GM23338 (cell line): ENCODE data around the gene PCBP3. TPM values are rescaled to one million over a fixed set of nuclear protein-coding genes. Genes with fewer than 3 reads are reported as not detected.

Experiments
- ATAC-seq: fragments of 200-7000 bp; cut with Tn5 transposase; 3 replicates; pipeline ENCODE4 v1.9.1; 2020
- DNase-seq: peaks from one replicate; pipeline ENCODE4 v3.0.0-alpha.2; 2015; ENCODE audit warnings: low spot score
- H2AFZ ChIP-seq: fragments of 200-600 bp; sonication (generic); 2 replicates; pipeline ENCODE4 v1.8.0; 2016; ENCODE audit warnings: antibody characterized with exemption, mild to moderate bottlenecking, moderate library complexity
- H3F3A ChIP-seq: fragments of 200-600 bp; sonication (generic); replicated peaks from 2 replicates; pipeline ENCODE4 v1.8.0; 2017; ENCODE audit warnings: antibody characterized with exemption, mixed run types, low read depth
- H3K27ac ChIP-seq: fragments of 200-600 bp; sonication (generic); 2 replicates; pipeline ENCODE4 v1.6.1; 2016; ENCODE audit warnings: low read depth
- H3K27me3 ChIP-seq: fragments of 200-600 bp; sonication (generic); 2 replicates; pipeline ENCODE4 v1.8.0; 2016; ENCODE audit warnings: mild to moderate bottlenecking, mixed run types, moderate library complexity; ENCODE audit not compliant: insufficient read depth
- H3K36me3 ChIP-seq: fragments of 200-600 bp; sonication (generic); 2 replicates; pipeline ENCODE4 v1.8.0; 2016; ENCODE audit warnings: mild to moderate bottlenecking; ENCODE audit not compliant: insufficient read depth
- H3K4me1 ChIP-seq: fragments of 200-600 bp; sonication (generic); 2 replicates; pipeline ENCODE4 v1.8.0; 2016; ENCODE audit warnings: mild to moderate bottlenecking, moderate library complexity; ENCODE audit not compliant: insufficient read depth
- H3K4me2 ChIP-seq: fragments of 200-600 bp; sonication (generic); 2 replicates; pipeline ENCODE4 v1.7.1; 2017; ENCODE audit warnings: mixed run types
- H3K4me3 ChIP-seq: fragments of 200-600 bp; sonication (generic); 2 replicates; pipeline ENCODE4 v1.6.1; 2016; ENCODE audit warnings: mixed run types
- H3K79me2 ChIP-seq: fragments of 200-600 bp; sonication (generic); replicated peaks from 2 replicates; pipeline ENCODE4 v1.8.0; 2017; ENCODE audit warnings: mild to moderate bottlenecking; ENCODE audit not compliant: insufficient read depth
- H3K9me2 ChIP-seq: fragments of 200-600 bp; sonication (generic); 2 replicates; pipeline ENCODE4 v1.8.0; 2017; ENCODE audit not compliant: insufficient read depth
- H4K20me1 ChIP-seq: fragments of 200-600 bp; sonication (generic); replicated peaks from 2 replicates; pipeline ENCODE4 v1.8.0; 2017; ENCODE audit warnings: mild to moderate bottlenecking; ENCODE audit not compliant: insufficient read depth
- H3K27ac Mint-ChIP-seq: 2 replicates; pipeline ENCODE4 v1.8.0; 2020; ENCODE audit warnings: inconsistent platforms, mild to moderate bottlenecking, moderate library complexity, mixed read lengths
- H3K27me3 Mint-ChIP-seq: 3 replicates; pipeline ENCODE4 v1.8.0; 2022; ENCODE audit warnings: low read depth, mild to moderate bottlenecking, moderate library complexity, mixed read lengths, inconsistent platforms; ENCODE audit not compliant: insufficient read depth, poor library complexity
- H3K36me3 Mint-ChIP-seq: 3 replicates; pipeline ENCODE4 v1.8.0; 2021; ENCODE audit warnings: low read depth, mild to moderate bottlenecking, inconsistent platforms, moderate library complexity, mixed read lengths
- H3K4me1 Mint-ChIP-seq: 3 replicates; pipeline ENCODE4 v1.8.0; 2020; ENCODE audit warnings: mild to moderate bottlenecking, inconsistent platforms, mixed read lengths
- H3K4me3 Mint-ChIP-seq: 3 replicates; pipeline ENCODE4 v1.8.0; 2021; ENCODE audit warnings: moderate library complexity, mild to moderate bottlenecking, inconsistent platforms, mixed read lengths
- H3K9me3 Mint-ChIP-seq: 3 replicates; pipeline ENCODE4 v1.8.0; 2020; ENCODE audit warnings: moderate library complexity, mild to moderate bottlenecking, inconsistent platforms, mixed read lengths
- ETS1 ChIP-seq: IDR thresholded peaks from 2 replicates; pipeline ENCODE4 v1.6.1; 2016; ENCODE audit warnings: antibody characterized with exemption
- EZH2 ChIP-seq: fragments of 200-600 bp; sonication (generic); IDR thresholded peaks from one replicate; pipeline ENCODE4 v1.8.0; 2017; ENCODE audit warnings: antibody characterized with exemption, mild to moderate bottlenecking, low read depth; ENCODE audit not compliant: unreplicated experiment
- EZH2phosphoT487 ChIP-seq: fragments of 200-600 bp; sonication (generic); IDR thresholded peaks from one replicate; pipeline ENCODE4 v1.8.1; 2018; ENCODE audit warnings: antibody characterized with exemption; ENCODE audit not compliant: unreplicated experiment
- JUNB ChIP-seq: IDR thresholded peaks from one replicate; pipeline ENCODE4 v1.6.1; 2016; ENCODE audit warnings: antibody characterized with exemption; ENCODE audit not compliant: unreplicated experiment
- NANOG ChIP-seq: IDR thresholded peaks from 2 replicates; pipeline ENCODE4 v1.6.1; 2016; ENCODE audit warnings: antibody characterized with exemption, borderline replicate concordance
- POLR2AphosphoS5 ChIP-seq: IDR thresholded peaks from 2 replicates; pipeline ENCODE4 v1.6.1; 2016; ENCODE audit warnings: antibody characterized with exemption, low read depth
- REST ChIP-seq: IDR thresholded peaks from one replicate; pipeline ENCODE4 v1.6.1; 2018; ENCODE audit warnings: antibody characterized with exemption; ENCODE audit not compliant: unreplicated experiment
- STAT1 ChIP-seq: IDR thresholded peaks from one replicate; pipeline ENCODE4 v1.6.1; 2016; ENCODE audit warnings: antibody characterized with exemption; ENCODE audit not compliant: unreplicated experiment
- polyA plus RNA-seq: library from polyadenylated mRNA; unstranded; fragments of >200 nt; fragmentation: Nextera tagmentation; extraction: Ambion mirVana; gene quantifications from 2 replicates; pipeline ENCODE4 v1.2.1, GENCODE V29; 2016
- total RNA-seq: library from RNA; depleted of rRNA; stranded (reverse); fragments of >200 nt; shearing (Covaris generic); gene quantifications from 2 replicates; pipeline ENCODE4 v1.2.3, GENCODE V29; 2014

The PCBP3 gene
- total and polyA plus RNA-seq, 2 experiments from 2014 or later, result 7.1 to 9.1 TPM

- no peak for TF ChIP-seq ETS1
- no peak for TF ChIP-seq NANOG
- no peak for TF ChIP-seq POLR2AphosphoS5
- no peak for TF ChIP-seq JUNB
- TF ChIP-seq STAT1, result no peak
Measured at GRCh38 chr21:45827881-45828579, 184.5 kb downstream of the PCBP3 start (continued).

- Histone ChIP-seq H3K36me3 (no peaks in the 10 kb centered on the region), H3F3A (no peaks in the 10 kb centered on the region), H3K79me2 (no peaks in the 10 kb centered on the region), H3K27me3 (no peaks in the 10 kb centered on the region), H3K9me2 (no peaks in the 10 kb centered on the region), H3K4me3 (no peak overlapping the region), H2AFZ (no peak overlapping the region), H3K4me1 (no peaks in the 10 kb centered on the region), H3K4me2 (no peak overlapping the region), H4K20me1 (no peaks in the 10 kb centered on the region), H3K27ac (no peak overlapping the region)
- H3K9me3 Mint-ChIP-seq, result no peaks in the 10 kb centered on the region
- ATAC-seq, result no peak
- TF ChIP-seq POLR2AphosphoS5 (no peak), EZH2phosphoT487 (no peak), EZH2 (no peak), REST (no peak)
- H3K36me3 Mint-ChIP-seq, result no peaks in the 10 kb centered on the region; the same call in 2 of the 3 replicates
- no peak overlapping the region for H3K4me3 Mint-ChIP-seq
- no peak overlapping the region for H3K27ac Mint-ChIP-seq
- peaks cover 3% of the 10 kb centered on the region; the same call in 2 of the 3 replicates for H3K4me1 Mint-ChIP-seq
- no peak for DNase-seq
- H3K27me3 Mint-ChIP-seq, result peaks cover 15% of the 10 kb centered on the region
Measured at GRCh38 chr21:45828580-45829570, 185.3 kb downstream of the PCBP3 start.
